B cell (primary cell): ENCODE results near the gene SCN8A. TPM values are rescaled to one million over a fixed set of nuclear protein-coding genes. Genes with fewer than 3 reads are reported as not detected.

Source experiments
- ATAC-seq: fragments of 200-7000 bp; cut with Tn5 transposase; one replicate; pipeline ENCODE4 v1.10.0; 2021; ENCODE audit warnings: low read depth, mild to moderate bottlenecking, moderate number of reproducible peaks, moderate library complexity
- CTCF ChIA-PET: fragments of 350-600 bp; sonication (Branson Sonifier 250); formaldehyde crosslinking; loops from one replicate; lab custom pipeline; 2021; ENCODE audit warnings: antibody characterized with exemption, inconsistent platforms; lab: Charles Lee
- POLR2A ChIA-PET: fragments of 350-600 bp; sonication (Branson Sonifier 250); formaldehyde crosslinking; loops from one replicate; lab custom pipeline; 2021; ENCODE audit warnings: antibody characterized with exemption; lab: Charles Lee
- DNase-seq: peaks from one replicate; pipeline ENCODE4 v3.0.0; 2013
- H2AFZ ChIP-seq: 2 replicates; pipeline ENCODE4 v1.6.1; 2012; ENCODE audit warnings: mild to moderate bottlenecking, low read depth, low read length; ENCODE audit not compliant: insufficient read depth, poor library complexity, severe bottlenecking
- H3K27ac ChIP-seq, 2 donors: 1 replicate in 1 of 2; 2 replicates in 1 of 2; pipeline ENCODE4 v1.5.1; 2012 to 2013; ENCODE audit warnings: low read length in 2 of 2, mild to moderate bottlenecking in 2 of 2, moderate library complexity in 1 of 2
- H3K27me3 ChIP-seq, 4 experiments: fragments of 200-600 bp in 1 of 4; sonication (generic) in 1 of 4; replicated peaks in 1 of 4; 1 replicate in 2 of 4; 2 replicates in 2 of 4; pipeline versions ENCODE4 v1.6.1 to v1.7.0; 2013 to 2016; ENCODE audit warnings: low read length in 3 of 4, mild to moderate bottlenecking in 2 of 4, mixed read lengths in 1 of 4, moderate library complexity in 1 of 4; ENCODE audit not compliant: insufficient read depth in 4 of 4, control insufficient read depth in 3 of 4; ENCODE audit errors: control extremely low read depth in 1 of 4
- H3K36me3 ChIP-seq, 2 experiments: replicated peaks in 1 of 2; 1 replicate in 1 of 2; 2 replicates in 1 of 2; pipeline versions ENCODE4 v1.6.1 to v1.7.1; 2013; ENCODE audit warnings: low read length in 1 of 2; ENCODE audit not compliant: insufficient read depth in 2 of 2, control insufficient read depth in 1 of 2; ENCODE audit errors: control extremely low read depth in 1 of 2, extremely low read depth in 1 of 2
- H3K4me1 ChIP-seq, 2 donors: fragments of 200-600 bp in 1 of 2; sonication (generic) in 1 of 2; 1 replicate in 1 of 2; 2 replicates in 1 of 2; pipeline versions ENCODE4 v1.5.1 to v1.6.1; 2013 to 2017; ENCODE audit warnings: low read length in 2 of 2; ENCODE audit not compliant: control insufficient read depth in 2 of 2, insufficient read depth in 2 of 2
- H3K4me2 ChIP-seq: replicated peaks from 2 replicates; pipeline ENCODE3; 2012; ENCODE audit warnings: mild to moderate bottlenecking, low read depth, low read length; ENCODE audit not compliant: poor library complexity, severe bottlenecking
- H3K4me3 ChIP-seq, 5 experiments: fragments of 200-600 bp in 1 of 5; sonication (generic) in 1 of 5; 1 replicate in 3 of 5; 2 replicates in 2 of 5; pipeline versions ENCODE4 v1.5.1 to v1.7.0; 2011 to 2016; ENCODE audit warnings: low read length in 4 of 5, mild to moderate bottlenecking in 4 of 5, low read depth in 2 of 5, control low read depth in 1 of 5, moderate library complexity in 1 of 5; ENCODE audit not compliant: insufficient read depth in 1 of 5; ENCODE audit errors: control extremely low read depth in 1 of 5, extremely low read depth in 1 of 5
- H3K79me2 ChIP-seq: fragments of 200-600 bp; sonication (generic); one replicate; pipeline ENCODE4 v1.6.0; 2016; ENCODE audit warnings: low read length; ENCODE audit not compliant: control insufficient read depth, insufficient read depth
- H3K9ac ChIP-seq: fragments of 200-600 bp; sonication (generic); 2 replicates; pipeline ENCODE4 v1.6.1; 2017; ENCODE audit warnings: mild to moderate bottlenecking, low read length, moderate library complexity
- H3K9me3 ChIP-seq, 3 donors: one replicate each; pipeline versions ENCODE4 v1.6.1 to v1.7.1; 2013; ENCODE audit warnings: low read length in 2 of 3; ENCODE audit not compliant: control insufficient read depth in 2 of 3, insufficient read depth in 1 of 3; ENCODE audit errors: control extremely low read depth in 1 of 3
- H4K20me1 ChIP-seq: 2 replicates; pipeline ENCODE4 v1.6.0; 2012; ENCODE audit warnings: mild to moderate bottlenecking, low read length; ENCODE audit not compliant: insufficient read depth, control insufficient read depth, poor library complexity, severe bottlenecking
- H3K27ac Mint-ChIP-seq: one replicate; pipeline ENCODE4 v1.8.0; 2021; ENCODE audit warnings: mixed read lengths
- H3K27me3 Mint-ChIP-seq: one replicate; pipeline ENCODE4 v1.8.0; 2021; ENCODE audit warnings: mixed read lengths
- H3K4me1 Mint-ChIP-seq: one replicate; pipeline ENCODE4 v1.8.0; 2021; ENCODE audit warnings: mixed read lengths
- H3K4me3 Mint-ChIP-seq: one replicate; pipeline ENCODE4 v1.8.0; 2021; ENCODE audit warnings: mixed read lengths
- H3K9me3 Mint-ChIP-seq: one replicate; pipeline ENCODE4 v1.8.0; 2022; ENCODE audit warnings: mixed read lengths; ENCODE audit not compliant: insufficient read depth
- CTCF ChIP-seq: fragments of 200-600 bp; IDR thresholded peaks from one replicate; pipeline ENCODE4 v1.8.0; 2022; ENCODE audit warnings: antibody characterized with exemption, mild to moderate bottlenecking
- EZH2 ChIP-seq: IDR thresholded peaks from 2 replicates; pipeline ENCODE4 v1.6.1; 2012; ENCODE audit warnings: borderline replicate concordance, low read depth, mild to moderate bottlenecking, moderate library complexity, low read length; ENCODE audit not compliant: insufficient read depth, poor library complexity, severe bottlenecking
- WGBS: methylation state at CpG from one replicate; pipeline ENCODE4 v1.1.5; 2013; ENCODE audit warnings: missing lambda C conversion rate; ENCODE audit not compliant: insufficient coverage; 5-methylcytosine and 5-hydroxymethylcytosine counted together
- intact Hi-C: fragments of 100-400 bp; cut with micrococcal nuclease; formaldehyde crosslinking; loops from one replicate; pipeline ENCODE4 v1.10.0; 2022
- polyA plus RNA-seq: library from polyadenylated mRNA; depleted of rRNA; stranded (reverse); fragments of >200 nt; gene quantifications from 2 replicates; pipeline ENCODE4 v1.2.3, GENCODE V29; 2012
- total RNA-seq, 2 donors: library from RNA; stranded (reverse); fragments of 120-200 nt in 1 of 2; gene quantifications; 1 replicate in 1 of 2; 2 replicates in 1 of 2; pipeline versions ENCODE4 v1.2.3 to v1.2.4, GENCODE V29; 2013 to 2022

SCN8A gene
- total and polyA plus RNA-seq, 2 donors (not counting 1 experiment from before 2014, with no cell fraction given), result 0.78 to 1.0 TPM

- ChIA-PET POLR2A (no interaction called here), CTCF (no interaction called here)
- H3K9me3 Mint-ChIP-seq, result no peaks in the 10 kb centered on the region
- intact Hi-C loops, result no loop called here
- Histone ChIP-seq H2AFZ (no peak overlapping the region), H4K20me1 (no peaks in the 10 kb centered on the region), H3K4me2 (no peak overlapping the region), H3K4me3 (no peak overlapping the region), H3K9ac (no peak overlapping the region), H3K27me3 (no peaks in the 10 kb centered on the region), H3K4me1 (no peaks in the 10 kb centered on the region), H3K79me2 (no peaks in the 10 kb centered on the region), H3K9me3 (no peaks in the 10 kb centered on the region), H3K27ac (no peak overlapping the region), H3K36me3 (no peaks in the 10 kb centered on the region)
- H3K4me3 Mint-ChIP-seq, result no peak overlapping the region
- TF ChIP-seq EZH2 (no peak), CTCF (no peak)
- H3K27ac Mint-ChIP-seq, result no peak overlapping the region
- peaks cover 32% of the 10 kb centered on the region for H3K27me3 Mint-ChIP-seq
- no peak for DNase-seq
- H3K4me1 Mint-ChIP-seq, result no peaks in the 10 kb centered on the region
- ATAC-seq, result no peak
Measured at GRCh38 chr12:51753980-51754675, 163.1 kb downstream of the SCN8A start.

- CTCF ChIA-PET, result no interaction called here
Measured at GRCh38 chr12:51755251-51755650, 164.2 kb downstream of the SCN8A start.

More at GRCh38 chr12:51755251-51755650, 164.2 kb downstream of the SCN8A start:
- Mint-ChIP-seq H3K27me3 (peaks cover 26% of the 10 kb centered on the region), H3K4me3 (no peak overlapping the region), H3K27ac (no peak overlapping the region), H3K4me1 (no peaks in the 10 kb centered on the region), H3K9me3 (no peaks in the 10 kb centered on the region)
- 80% methylated on average over 1 of the region's 2 CpGs for WGBS
- no peaks in the 10 kb centered on the region for H4K20me1 ChIP-seq
- H3K9ac ChIP-seq, result no peak overlapping the region
- H3K4me3 ChIP-seq, result no peak overlapping the region
- no peak overlapping the region for H3K4me2 ChIP-seq
- no peak for DNase-seq
- no peak for TF ChIP-seq EZH2
- TF ChIP-seq CTCF, result no peak
- POLR2A ChIA-PET, result no interaction called here
- no peaks in the 10 kb centered on the region for H3K79me2 ChIP-seq
- no peaks in the 10 kb centered on the region for H3K9me3 ChIP-seq
- intact Hi-C loops, result no loop called here
- H3K27me3 ChIP-seq, result no peaks in the 10 kb centered on the region
- no peak overlapping the region for H3K27ac ChIP-seq
- no peaks in the 10 kb centered on the region for H3K4me1 ChIP-seq
- no peak overlapping the region for H2AFZ ChIP-seq
- no peaks in the 10 kb centered on the region for H3K36me3 ChIP-seq
- ATAC-seq, result no peak
